Right cardiac atrium (tissue), 5 donors: Measurements from ENCODE around the gene MYO7B. TPM values are rescaled to one million over a fixed set of nuclear protein-coding genes. Genes with fewer than 3 reads are reported as not detected.

Experiments
- ATAC-seq, 2 donors: fragments of 200-7000 bp; cut with Tn5 transposase; one replicate each; pipeline versions ENCODE4 v1.8.0 to v1.9.1; 2020; ENCODE audit warnings: moderate library complexity in 2 of 2, mild to moderate bottlenecking in 1 of 2
- DNase-seq, 3 donors: peaks; one replicate each; pipeline ENCODE4 v3.0.0-alpha.2; 2020
- H3K27ac ChIP-seq: one replicate; pipeline ENCODE4 v1.5.1; 2013; ENCODE audit warnings: mild to moderate bottlenecking, low read length, control low read depth, moderate library complexity
- H3K27me3 ChIP-seq: one replicate; pipeline ENCODE4 v1.6.1; 2013; ENCODE audit not compliant: control insufficient read depth, insufficient read depth
- H3K4me1 ChIP-seq: one replicate; pipeline ENCODE4 v1.6.1; 2013; ENCODE audit warnings: low read length; ENCODE audit not compliant: control insufficient read depth, insufficient read depth
- H3K4me3 ChIP-seq: one replicate; pipeline ENCODE4 v1.5.1; 2013; ENCODE audit warnings: low read length, control low read depth
- H3K9me3 ChIP-seq: one replicate; pipeline ENCODE4 v1.6.1; 2013; ENCODE audit warnings: low read length; ENCODE audit not compliant: control insufficient read depth
- WGBS: extraction: QIAGEN DNeasy Blood & Tissue Kit; methylation state at CpG from one replicate; pipeline ENCODE4 v1.1.7; 2013; 5-methylcytosine and 5-hydroxymethylcytosine counted together
- intact Hi-C, 4 donors: fragments of 100-400 bp; cut with DNase I; formaldehyde crosslinking; loops; one replicate each; pipeline versions ENCODE4 v1.11.0 to v1.14.0; 2022 to 2023
- polyA plus RNA-seq: library from polyadenylated mRNA; stranded (reverse); fragments of 200-250 nt; gene quantifications from one replicate; pipeline ENCODE4 v1.2.3, GENCODE V29; 2013
- total RNA-seq, 4 donors: library from RNA; stranded (reverse); fragmentation: NEBNext Ultra II Directional; extraction: Animal tissue kit (Norgen Biotek cat#: 25700); gene quantifications; one replicate each; pipeline ENCODE4 v1.2.1, GENCODE V29; 2021
- donor health status: healthy with polysubstance abuse.
- donor health status: DM: no; HTN: yes; CAD: no.
- donor health status: DM: no; HTN: no; CAD: no.
- donor health status: DM: no; HTN: yes; CAD: no; lungs with severe emphysema.
- donor health status: DM: yes; HTN: yes; CAD: no.

MYO7B gene
- total and polyA plus RNA-seq, 5 donors, result 0.29 to 0.81 (median 0.45) TPM

GRCh38 chr2:127510073-127510472 is 25.4 kb upstream of the MYO7B start:
- Histone ChIP-seq H3K27ac (no peak overlapping the region), H3K4me1 (peaks cover 11% of the 10 kb centered on the region), H3K27me3 (no peaks in the 10 kb centered on the region), H3K4me3 (no peak overlapping the region), H3K9me3 (no peaks in the 10 kb centered on the region)
- ATAC-seq (no peak), DNase-seq (no peak)
- intact Hi-C loops, result no loop called here
- WGBS, result 90% methylated on average over 2 of the region's 2 CpGs

GRCh38 chr2:127511090-127511695 is 24.3 kb upstream of the MYO7B start:
- ATAC-seq (no peak), DNase-seq (no peak)
- Histone ChIP-seq H3K27me3 (no peaks in the 10 kb centered on the region), H3K4me1 (peaks cover 19% of the 10 kb centered on the region), H3K9me3 (no peaks in the 10 kb centered on the region), H3K27ac (no peak overlapping the region), H3K4me3 (no peak overlapping the region)
- 91% methylated on average over 6 of the region's 6 CpGs for WGBS
- intact Hi-C loops, result no loop called here

GRCh38 chr2:127511917-127512316 is 23.6 kb upstream of the MYO7B start:
- no peak for ATAC-seq
- intact Hi-C loops, result no loop called here
- no peak for DNase-seq
- H3K9me3 ChIP-seq, result no peaks in the 10 kb centered on the region
- no peaks in the 10 kb centered on the region for H3K27me3 ChIP-seq
- H3K27ac ChIP-seq, result no peak overlapping the region
- peaks cover 22% of the 10 kb centered on the region for H3K4me1 ChIP-seq
- 65% methylated on average over 1 of the region's 1 CpG for WGBS
- H3K4me3 ChIP-seq, result no peak overlapping the region

GRCh38 chr2:127512362-127512761 is 23.1 kb upstream of the MYO7B start:
- Histone ChIP-seq H3K27ac (no peak overlapping the region), H3K9me3 (no peaks in the 10 kb centered on the region), H3K4me1 (peaks cover 22% of the 10 kb centered on the region), H3K4me3 (no peak overlapping the region), H3K27me3 (no peaks in the 10 kb centered on the region)
- 86% methylated on average over 4 of the region's 4 CpGs for WGBS
- no peak for ATAC-seq
- DNase-seq, result no peak
- intact Hi-C loops, result no loop called here

GRCh38 chr2:127514076-127514475 is 21.4 kb upstream of the MYO7B start:
- Histone ChIP-seq H3K27me3 (no peaks in the 10 kb centered on the region), H3K27ac (peak overlapping the region; percentile 81), H3K4me3 (no peak overlapping the region), H3K9me3 (no peaks in the 10 kb centered on the region), H3K4me1 (peaks cover 20% of the 10 kb centered on the region)
- 71% methylated on average over 10 of the region's 10 CpGs for WGBS
- DNase-seq (no peak), ATAC-seq (no peak)
- intact Hi-C loops, result no loop called here

- Histone ChIP-seq H3K27ac (peak overlapping the region; percentile 81), H3K9me3 (no peaks in the 10 kb centered on the region), H3K4me1 (peaks cover 17% of the 10 kb centered on the region), H3K27me3 (no peaks in the 10 kb centered on the region), H3K4me3 (no peak overlapping the region)
- WGBS, result 67% methylated on average over 13 of the region's 13 CpGs
- DNase-seq (peak; percentile 40 to 73 (median 71)), ATAC-seq (peak; percentile 58 to 79)
- intact Hi-C loops, result no loop called here
Observed at GRCh38 chr2:127514485-127514884, 21.0 kb upstream of the MYO7B start.

GRCh38 chr2:127515383-127515915 is 20.0 kb upstream of the MYO7B start:
- WGBS, result 42% methylated on average over 6 of the region's 6 CpGs
- peaks cover 17% of the 10 kb centered on the region for H3K4me1 ChIP-seq
- ATAC-seq, result peak; percentile 25 to 47
- peak overlapping the region; percentile 96 for H3K27ac ChIP-seq
- H3K27me3 ChIP-seq, result no peaks in the 10 kb centered on the region
- no peak overlapping the region for H3K4me3 ChIP-seq
- intact Hi-C loops, result no loop called here
- DNase-seq, result peak in 1 of 3 donors; percentile 43
- no peaks in the 10 kb centered on the region for H3K9me3 ChIP-seq

- Histone ChIP-seq H3K27me3 (no peaks in the 10 kb centered on the region), H3K4me1 (peaks cover 17% of the 10 kb centered on the region), H3K4me3 (no peak overlapping the region), H3K27ac (peak overlapping the region; percentile 96), H3K9me3 (no peaks in the 10 kb centered on the region)
- ATAC-seq (peak; percentile 84 to 85), DNase-seq (peak; percentile 91 to 95 (median 95))
- 62% methylated on average over 14 of the region's 14 CpGs for WGBS
- intact Hi-C loops, result no loop called here
Observed at GRCh38 chr2:127516041-127516762, 19.3 kb upstream of the MYO7B start.

GRCh38 chr2:127517465-127517864 is 18.0 kb upstream of the MYO7B start:
- DNase-seq, result no peak
- Histone ChIP-seq H3K27ac (no peak overlapping the region), H3K27me3 (no peaks in the 10 kb centered on the region), H3K4me3 (no peak overlapping the region), H3K4me1 (peaks cover 16% of the 10 kb centered on the region), H3K9me3 (no peaks in the 10 kb centered on the region)
- no peak for ATAC-seq
- intact Hi-C loops, result no loop called here
- 96% methylated on average over 2 of the region's 2 CpGs for WGBS

GRCh38 chr2:127520424-127520823 is 15.1 kb upstream of the MYO7B start:
- Histone ChIP-seq H3K27ac (no peak overlapping the region), H3K4me1 (peaks cover 11% of the 10 kb centered on the region), H3K27me3 (no peaks in the 10 kb centered on the region), H3K4me3 (no peak overlapping the region), H3K9me3 (no peaks in the 10 kb centered on the region)
- ATAC-seq, result no peak
- 92% methylated on average over 4 of the region's 4 CpGs for WGBS
- no peak for DNase-seq
- intact Hi-C loops, result no loop called here

GRCh38 chr2:127523269-127523939 is 12.1 kb upstream of the MYO7B start:
- WGBS, result 75% methylated on average over 8 of the region's 8 CpGs
- no peak for DNase-seq
- Histone ChIP-seq H3K27me3 (no peaks in the 10 kb centered on the region), H3K4me1 (peaks cover 2% of the 10 kb centered on the region), H3K4me3 (no peak overlapping the region), H3K9me3 (no peaks in the 10 kb centered on the region), H3K27ac (no peak overlapping the region)
- ATAC-seq, result no peak
- intact Hi-C loops, result no loop called here
